ENCODE data around the gene KCNH3. TPM values are rescaled to one million over a fixed set of nuclear protein-coding genes. Genes with fewer than 3 reads are reported as not detected.

The KCNH3 gene
- total RNA-seq, 1 experiment from 2014 or later, result 0.59 TPM

DNA sequence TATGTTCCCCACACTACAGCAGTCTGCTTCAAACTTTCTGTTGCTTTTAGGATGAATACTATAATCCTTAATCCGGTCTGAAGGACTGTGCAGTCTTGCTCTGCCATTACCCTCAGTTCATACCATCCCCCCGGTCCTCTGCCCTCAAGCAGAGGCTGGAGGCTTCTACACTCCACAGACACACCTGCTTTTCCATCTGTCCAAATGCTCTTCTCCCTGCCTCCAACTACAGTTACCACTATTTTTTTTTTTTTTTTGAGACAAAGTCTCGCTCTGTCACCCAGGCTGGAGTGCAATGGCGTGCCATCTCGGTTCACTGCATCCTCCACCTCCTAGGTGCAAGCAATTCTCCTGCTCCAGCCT lies 19.3 kb upstream of the KCNH3 start:
- Mint-ChIP-seq H3K36me3 (ENCODE audit: insufficient read depth, unreplicated experiment) (peaks cover 19% of the 10 kb centered on the region), H3K27me3 (ENCODE audit: unreplicated experiment) (no peaks in the 10 kb centered on the region), H3K9me3 (ENCODE audit: low read depth, unreplicated experiment) (no peaks in the 10 kb centered on the region), H3K4me3 (ENCODE audit: low read depth, unreplicated experiment) (no peak overlapping the region), H3K27ac (ENCODE audit: unreplicated experiment) (no peak overlapping the region), H3K4me1 (ENCODE audit: low read depth, unreplicated experiment) (peaks cover 7% of the 10 kb centered on the region)
- CTCF ChIA-PET, result interaction anchor here (0.7 kb wide), 1 partner anchor 46 kb away, joined by 3 read pairs; no protein-coding TSS in a partner anchor
- DNase-seq, result no peak
- BruUV-seq (replicated peaks), result no TSS peak
- intact Hi-C loops (cut with micrococcal nuclease; ENCODE audit: unreplicated experiment), result no loop called here
- TF ChIP-seq, protein P1, sequence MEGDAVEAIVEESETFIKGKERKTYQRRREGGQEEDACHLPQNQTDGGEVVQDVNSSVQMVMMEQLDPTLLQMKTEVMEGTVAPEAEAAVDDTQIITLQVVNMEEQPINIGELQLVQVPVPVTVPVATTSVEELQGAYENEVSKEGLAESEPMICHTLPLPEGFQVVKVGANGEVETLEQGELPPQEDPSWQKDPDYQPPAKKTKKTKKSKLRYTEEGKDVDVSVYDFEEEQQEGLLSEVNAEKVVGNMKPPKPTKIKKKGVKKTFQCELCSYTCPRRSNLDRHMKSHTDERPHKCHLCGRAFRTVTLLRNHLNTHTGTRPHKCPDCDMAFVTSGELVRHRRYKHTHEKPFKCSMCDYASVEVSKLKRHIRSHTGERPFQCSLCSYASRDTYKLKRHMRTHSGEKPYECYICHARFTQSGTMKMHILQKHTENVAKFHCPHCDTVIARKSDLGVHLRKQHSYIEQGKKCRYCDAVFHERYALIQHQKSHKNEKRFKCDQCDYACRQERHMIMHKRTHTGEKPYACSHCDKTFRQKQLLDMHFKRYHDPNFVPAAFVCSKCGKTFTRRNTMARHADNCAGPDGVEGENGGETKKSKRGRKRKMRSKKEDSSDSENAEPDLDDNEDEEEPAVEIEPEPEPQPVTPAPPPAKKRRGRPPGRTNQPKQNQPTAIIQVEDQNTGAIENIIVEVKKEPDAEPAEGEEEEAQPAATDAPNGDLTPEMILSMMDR (IDR thresholded peaks at IDR 0.05; ENCODE audit: unreplicated experiment), result no peak

DNA sequence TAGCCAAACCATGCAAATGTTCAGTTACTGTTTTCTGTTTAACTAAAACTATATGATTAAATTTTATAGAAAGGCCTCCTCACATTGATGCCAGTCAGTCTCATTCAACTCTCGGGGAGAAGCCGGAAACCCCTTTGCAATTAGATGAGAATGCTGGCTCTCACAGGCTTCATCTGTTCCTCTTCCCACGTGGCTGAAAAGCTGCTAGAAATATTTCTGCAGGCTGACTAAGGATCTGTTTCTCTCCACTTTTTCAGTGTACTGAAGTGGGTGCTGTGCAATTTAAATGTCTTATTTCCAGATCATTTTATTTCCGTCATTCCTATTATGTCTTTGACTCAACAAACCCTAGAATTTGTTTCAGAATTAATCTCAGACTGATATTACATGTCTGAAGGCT lies 17.4 kb upstream of the KCNH3 start:
- TF ChIP-seq, protein P1 (IDR thresholded peaks at IDR 0.05; ENCODE audit: unreplicated experiment), result no peak
- no peak overlapping the region for H3K27ac Mint-ChIP-seq (ENCODE audit: unreplicated experiment)
- H3K4me1 Mint-ChIP-seq (ENCODE audit: low read depth, unreplicated experiment), result peaks cover 7% of the 10 kb centered on the region
- no peak overlapping the region for H3K4me3 Mint-ChIP-seq (ENCODE audit: low read depth, unreplicated experiment)
- CTCF ChIA-PET, result no interaction called here
- no TSS peak for BruUV-seq (replicated peaks)
- DNase-seq, result no peak
- no peaks in the 10 kb centered on the region for H3K9me3 Mint-ChIP-seq (ENCODE audit: low read depth, unreplicated experiment)
- intact Hi-C loops (cut with micrococcal nuclease; ENCODE audit: unreplicated experiment), result no loop called here
- no peaks in the 10 kb centered on the region for H3K27me3 Mint-ChIP-seq (ENCODE audit: unreplicated experiment)
- peaks cover 15% of the 10 kb centered on the region for H3K36me3 Mint-ChIP-seq (ENCODE audit: insufficient read depth, unreplicated experiment)

DNA sequence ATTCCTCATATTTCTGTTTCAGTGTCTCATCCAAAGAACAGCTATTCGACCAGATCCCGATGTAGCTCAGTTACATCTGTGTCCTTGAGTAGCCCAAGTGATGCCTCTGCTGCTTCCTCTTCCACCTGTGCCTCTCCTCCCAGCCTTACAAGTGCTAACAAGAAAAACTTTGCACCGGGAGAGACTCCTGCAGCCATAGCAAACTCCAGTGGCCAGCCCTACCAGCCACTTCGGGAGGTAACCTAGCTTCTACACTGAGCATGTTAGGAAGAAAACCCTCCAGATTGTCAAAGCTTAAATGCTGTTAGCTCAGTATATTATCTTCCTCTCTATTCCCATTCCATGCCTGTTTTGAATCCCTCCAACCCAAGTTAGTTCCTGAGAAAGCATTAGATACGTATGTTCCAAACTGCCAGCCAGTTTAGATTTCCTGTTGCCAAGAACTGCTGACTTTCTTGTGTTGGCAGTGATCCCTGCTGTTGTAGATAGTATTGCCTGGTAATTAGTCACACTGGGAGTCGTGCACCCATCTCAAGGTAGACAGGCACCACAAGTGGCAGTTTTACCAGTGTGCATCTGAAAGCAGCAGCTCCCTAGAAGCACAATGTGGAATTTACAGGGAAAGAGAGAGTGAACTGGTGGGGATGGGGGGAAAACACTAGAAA lies 14.0 kb upstream of the KCNH3 start:
- H3K36me3 Mint-ChIP-seq (ENCODE audit: insufficient read depth, unreplicated experiment), result peaks cover 11% of the 10 kb centered on the region
- H3K4me3 Mint-ChIP-seq (ENCODE audit: low read depth, unreplicated experiment), result no peak overlapping the region
- no TSS peak for BruUV-seq (replicated peaks)
- no peaks in the 10 kb centered on the region for H3K9me3 Mint-ChIP-seq (ENCODE audit: low read depth, unreplicated experiment)
- H3K27ac Mint-ChIP-seq (ENCODE audit: unreplicated experiment), result no peak overlapping the region
- TF ChIP-seq, protein P1 (IDR thresholded peaks at IDR 0.05; ENCODE audit: unreplicated experiment), result no peak
- H3K27me3 Mint-ChIP-seq (ENCODE audit: unreplicated experiment), result no peaks in the 10 kb centered on the region
- CTCF ChIA-PET, result interaction anchor here (0.5 kb wide), 1 partner anchor 16 kb away, joined by 5 read pairs; no protein-coding TSS in a partner anchor
- no peak for DNase-seq
- no peaks in the 10 kb centered on the region for H3K4me1 Mint-ChIP-seq (ENCODE audit: low read depth, unreplicated experiment)
- intact Hi-C loops (cut with micrococcal nuclease; ENCODE audit: unreplicated experiment), result no loop called here

DNA sequence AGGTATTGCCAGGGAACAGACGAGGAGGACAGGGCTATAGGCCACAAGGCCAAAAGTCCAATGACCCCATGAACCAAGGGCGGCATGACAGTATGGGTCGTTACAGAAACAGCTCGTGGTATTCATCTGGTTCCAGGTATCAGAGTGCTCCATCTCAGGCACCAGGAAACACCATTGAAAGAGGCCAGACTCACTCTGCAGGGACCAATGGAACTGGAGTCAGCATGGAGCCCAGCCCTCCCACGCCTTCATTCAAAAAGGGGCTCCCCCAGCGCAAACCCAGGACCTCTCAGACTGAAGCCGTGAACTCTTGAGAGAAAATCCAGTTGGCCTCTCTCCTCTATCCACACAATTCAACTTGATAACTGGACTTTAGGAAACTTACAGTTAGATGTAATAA lies 12.9 kb upstream of the KCNH3 start:
- CTCF ChIA-PET, result interaction anchor here (0.7 kb wide), 1 partner anchor 63 kb away, joined by 4 read pairs; no protein-coding TSS in a partner anchor
- no peaks in the 10 kb centered on the region for H3K9me3 Mint-ChIP-seq (ENCODE audit: low read depth, unreplicated experiment)
- H3K27ac Mint-ChIP-seq (ENCODE audit: unreplicated experiment), result no peak overlapping the region
- intact Hi-C loops (cut with micrococcal nuclease; ENCODE audit: unreplicated experiment), result no loop called here
- H3K36me3 Mint-ChIP-seq (ENCODE audit: insufficient read depth, unreplicated experiment), result peaks cover 9% of the 10 kb centered on the region
- H3K27me3 Mint-ChIP-seq (ENCODE audit: unreplicated experiment), result no peaks in the 10 kb centered on the region
- H3K4me1 Mint-ChIP-seq (ENCODE audit: low read depth, unreplicated experiment), result no peaks in the 10 kb centered on the region
- TF ChIP-seq, protein P1 (IDR thresholded peaks at IDR 0.05; ENCODE audit: unreplicated experiment), result no peak
- no TSS peak for BruUV-seq (replicated peaks)
- DNase-seq, result no peak
- no peak overlapping the region for H3K4me3 Mint-ChIP-seq (ENCODE audit: low read depth, unreplicated experiment)

All from Calu3 (cell line).